Mucosa of rectum (tissue), 2 donors: ENCODE measurements around the gene ELOB.

Source experiments
- H3K27ac ChIP-seq, 2 donors: one replicate each; pipeline ENCODE4 v1.7.0; 2013; ENCODE audit warnings: inconsistent platforms in 2 of 2, low read depth in 2 of 2, low read length in 2 of 2
- H3K27me3 ChIP-seq, 2 donors: one replicate each; pipeline ENCODE4 v1.7.0; 2013; ENCODE audit warnings: low read length in 2 of 2; ENCODE audit not compliant: control insufficient read depth in 2 of 2, insufficient read depth in 2 of 2
- H3K36me3 ChIP-seq, 2 donors: one replicate each; pipeline ENCODE4 v1.7.0; 2013; ENCODE audit warnings: low read length in 2 of 2; ENCODE audit not compliant: control insufficient read depth in 2 of 2, insufficient read depth in 2 of 2
- H3K4me1 ChIP-seq, 2 donors: one replicate each; pipeline ENCODE4 v1.7.0; 2013; ENCODE audit warnings: low read length in 2 of 2, mild to moderate bottlenecking in 1 of 2; ENCODE audit not compliant: control insufficient read depth in 2 of 2, insufficient read depth in 2 of 2
- H3K4me3 ChIP-seq, 2 donors: one replicate each; pipeline ENCODE4 v1.7.0; 2013; ENCODE audit warnings: low read length in 2 of 2
- H3K9ac ChIP-seq, 2 donors: one replicate each; pipeline ENCODE4 v1.7.0; 2013; ENCODE audit warnings: low read length in 2 of 2, low read depth in 1 of 2, mild to moderate bottlenecking in 1 of 2
- H3K9me3 ChIP-seq, 2 donors: one replicate each; pipeline ENCODE4 v1.7.0; 2013; ENCODE audit warnings: low read length in 2 of 2; ENCODE audit not compliant: control insufficient read depth in 2 of 2
- donor health status: healthy.
- donor health status: Normal muscosa, but diverticular disease.

Gene ELOB

DNA sequence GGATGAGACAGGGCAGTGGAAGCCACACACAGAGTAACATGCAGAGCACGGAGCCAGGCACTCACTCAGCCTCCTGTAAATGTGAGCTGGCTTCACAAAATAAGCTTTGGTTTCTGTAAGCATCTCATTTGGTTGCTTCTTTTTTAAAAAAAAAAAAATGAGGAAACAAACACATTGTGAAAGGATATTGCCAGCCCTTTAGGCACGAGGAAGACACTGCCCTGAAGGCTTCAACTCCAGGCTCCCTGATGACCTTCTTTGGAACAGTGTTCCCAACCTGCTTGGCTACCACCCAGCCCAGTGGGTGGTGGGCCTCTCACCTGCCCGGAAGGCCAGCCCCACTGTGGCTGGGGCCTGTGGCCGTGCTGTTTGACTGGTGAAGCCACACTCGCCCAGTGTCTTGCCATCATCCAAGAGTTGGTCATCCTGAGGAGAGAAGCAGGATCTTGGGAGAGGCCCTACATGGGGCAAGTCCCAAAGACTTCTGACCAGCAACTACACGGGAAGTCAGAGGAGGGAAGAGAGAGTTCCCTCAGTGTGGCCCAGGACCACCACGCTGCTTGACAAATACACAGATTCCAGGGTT, 1.9 kb downstream of the ELOB start:
- Histone ChIP-seq H3K9ac (peak overlapping the region in 1 of 2 donors; percentile 32), H3K4me1 (peaks cover 29 to 31% of the 10 kb centered on the region in 2 donors), H3K27me3 (no peaks in the 10 kb centered on the region), H3K27ac (no peak overlapping the region), H3K36me3 (peaks cover 37 to 45% of the 10 kb centered on the region in 2 donors), H3K4me3 (no peak overlapping the region), H3K9me3 (no peaks in the 10 kb centered on the region)

DNA sequence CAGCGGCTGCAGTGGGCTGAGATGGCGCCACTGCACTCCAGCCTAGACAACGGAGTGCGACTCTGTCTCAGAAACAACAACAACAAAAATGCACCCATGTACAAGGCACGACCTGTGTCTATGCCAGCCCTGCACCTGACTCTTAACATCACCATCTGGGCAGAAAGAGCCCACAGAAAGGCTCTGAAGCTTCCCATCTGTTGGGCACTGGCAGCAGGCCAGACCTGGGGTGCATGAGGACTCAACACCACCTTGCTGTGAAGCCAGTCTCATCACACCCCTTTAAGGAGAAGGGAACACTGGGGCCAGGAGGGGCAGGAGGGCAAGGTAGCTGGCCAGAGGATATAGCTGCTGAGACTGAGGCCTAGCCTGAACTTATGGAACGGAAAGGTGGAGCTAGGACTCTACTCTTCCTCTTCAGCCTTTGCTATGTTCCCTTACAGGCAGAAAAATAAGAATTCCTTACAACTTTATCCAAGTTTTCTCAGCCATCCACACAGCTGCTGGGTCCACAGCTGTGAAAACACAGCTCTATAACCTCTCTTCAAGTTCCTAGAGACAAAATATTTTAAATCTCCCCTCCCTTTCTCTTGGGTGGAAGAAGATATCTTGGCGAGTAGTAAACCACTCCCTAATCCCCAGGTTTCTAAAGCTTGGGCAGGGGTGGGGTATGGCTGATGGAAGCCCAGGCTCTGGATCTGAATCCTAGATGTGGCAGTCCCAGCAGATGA, 2.8 kb downstream of the ELOB start:
- Histone ChIP-seq H3K36me3 (peaks cover 44 to 54% of the 10 kb centered on the region in 2 donors), H3K4me1 (peaks cover 37 to 39% of the 10 kb centered on the region in 2 donors), H3K4me3 (no peak overlapping the region), H3K27ac (no peak overlapping the region), H3K9ac (no peak overlapping the region), H3K9me3 (no peaks in the 10 kb centered on the region), H3K27me3 (no peaks in the 10 kb centered on the region)

DNA sequence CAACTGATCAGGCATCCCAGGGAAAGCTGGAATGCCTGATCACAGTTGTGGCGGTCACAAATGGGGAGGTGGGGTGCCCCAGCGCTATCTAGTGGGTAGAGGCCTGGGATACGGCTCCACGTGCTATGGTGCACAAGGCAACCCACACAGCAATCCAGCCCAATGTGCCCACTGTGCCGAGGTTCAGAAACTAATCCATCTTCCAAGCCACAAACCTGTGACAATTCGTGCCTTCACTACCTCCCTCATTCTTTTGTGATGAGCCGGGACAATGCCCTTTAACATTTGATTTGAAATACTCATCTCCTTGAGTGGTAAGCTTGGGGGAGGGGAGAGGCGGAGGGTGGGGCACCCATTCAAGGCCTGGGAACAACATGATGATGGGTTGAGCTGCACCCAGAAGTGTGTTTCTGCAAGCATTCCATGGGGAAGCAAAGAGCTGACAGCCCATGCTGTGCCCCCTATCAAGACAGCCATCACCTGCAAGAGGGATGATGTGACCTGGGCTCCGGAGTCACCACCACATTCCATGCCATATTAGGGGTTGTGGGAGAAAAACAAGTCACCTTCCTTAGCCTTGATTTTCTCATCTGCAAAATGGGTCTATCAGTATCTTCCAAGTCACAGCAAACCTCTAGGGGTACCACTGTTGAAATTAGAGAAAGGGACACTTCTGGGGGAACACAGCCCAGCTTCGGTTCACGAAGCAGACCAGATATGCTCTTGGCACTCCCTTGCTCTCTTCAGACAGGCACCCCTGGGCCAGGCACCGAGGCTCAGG, 3.7 kb downstream of the ELOB start:
- Histone ChIP-seq H3K36me3 (peaks cover 54 to 63% of the 10 kb centered on the region in 2 donors), H3K4me1 (peaks cover 36 to 37% of the 10 kb centered on the region in 2 donors), H3K4me3 (no peak overlapping the region), H3K9ac (no peak overlapping the region), H3K27me3 (no peaks in the 10 kb centered on the region), H3K9me3 (no peaks in the 10 kb centered on the region), H3K27ac (no peak overlapping the region)

DNA sequence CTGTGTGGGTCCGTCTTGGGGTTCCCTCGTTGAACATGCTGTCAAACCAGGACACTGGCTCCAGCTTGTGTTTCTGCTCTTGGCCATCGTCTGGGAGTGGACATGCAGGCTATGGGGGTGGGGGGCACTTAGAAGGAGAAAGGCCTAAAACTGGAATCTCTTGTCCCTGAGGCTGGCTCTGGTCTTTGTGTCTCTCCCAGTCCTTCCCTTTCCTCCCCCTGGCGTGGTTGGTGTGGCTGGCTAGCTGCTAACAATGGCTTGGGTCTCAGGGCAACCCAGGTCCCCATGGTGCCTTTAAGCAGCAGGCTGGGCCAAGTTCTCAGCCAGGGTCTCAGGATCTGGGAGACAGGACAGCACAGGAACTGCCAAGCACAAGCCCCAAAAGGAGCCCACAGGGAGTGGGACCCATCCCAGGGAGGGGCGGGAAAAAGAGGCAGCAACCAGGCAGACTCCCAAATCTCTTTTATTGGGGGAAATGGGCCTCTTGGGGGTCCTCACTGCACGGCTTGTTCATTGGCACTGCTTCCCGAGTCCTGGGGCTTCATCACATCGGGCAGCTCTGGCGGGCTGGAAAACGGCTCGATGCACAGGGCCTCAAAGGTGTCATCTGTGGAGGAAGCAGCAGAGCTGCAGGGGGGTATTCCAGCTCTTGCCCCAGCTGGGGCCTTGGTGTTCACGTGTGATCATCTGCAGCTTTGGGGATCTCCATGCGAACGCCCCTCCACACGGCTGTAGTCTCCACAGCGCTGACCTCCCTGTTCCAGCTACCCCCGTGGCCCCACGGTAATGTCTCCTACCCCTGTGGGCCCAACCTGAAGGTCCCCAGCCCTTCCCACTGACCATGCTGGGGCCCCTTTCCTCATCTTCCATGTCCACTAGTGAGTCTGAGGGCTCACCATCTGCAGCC, 5.3 kb downstream of the ELOB start:
- H3K27me3 ChIP-seq = no peaks in the 10 kb centered on the region
- H3K36me3 ChIP-seq = peaks cover 70 to 79% of the 10 kb centered on the region in 2 donors
- peaks cover 31 to 33% of the 10 kb centered on the region in 2 donors for H3K4me1 ChIP-seq
- peak overlapping the region; percentile 8 to 56 for H3K27ac ChIP-seq
- no peaks in the 10 kb centered on the region for H3K9me3 ChIP-seq
- no peak overlapping the region for H3K9ac ChIP-seq
- no peak overlapping the region for H3K4me3 ChIP-seq

DNA sequence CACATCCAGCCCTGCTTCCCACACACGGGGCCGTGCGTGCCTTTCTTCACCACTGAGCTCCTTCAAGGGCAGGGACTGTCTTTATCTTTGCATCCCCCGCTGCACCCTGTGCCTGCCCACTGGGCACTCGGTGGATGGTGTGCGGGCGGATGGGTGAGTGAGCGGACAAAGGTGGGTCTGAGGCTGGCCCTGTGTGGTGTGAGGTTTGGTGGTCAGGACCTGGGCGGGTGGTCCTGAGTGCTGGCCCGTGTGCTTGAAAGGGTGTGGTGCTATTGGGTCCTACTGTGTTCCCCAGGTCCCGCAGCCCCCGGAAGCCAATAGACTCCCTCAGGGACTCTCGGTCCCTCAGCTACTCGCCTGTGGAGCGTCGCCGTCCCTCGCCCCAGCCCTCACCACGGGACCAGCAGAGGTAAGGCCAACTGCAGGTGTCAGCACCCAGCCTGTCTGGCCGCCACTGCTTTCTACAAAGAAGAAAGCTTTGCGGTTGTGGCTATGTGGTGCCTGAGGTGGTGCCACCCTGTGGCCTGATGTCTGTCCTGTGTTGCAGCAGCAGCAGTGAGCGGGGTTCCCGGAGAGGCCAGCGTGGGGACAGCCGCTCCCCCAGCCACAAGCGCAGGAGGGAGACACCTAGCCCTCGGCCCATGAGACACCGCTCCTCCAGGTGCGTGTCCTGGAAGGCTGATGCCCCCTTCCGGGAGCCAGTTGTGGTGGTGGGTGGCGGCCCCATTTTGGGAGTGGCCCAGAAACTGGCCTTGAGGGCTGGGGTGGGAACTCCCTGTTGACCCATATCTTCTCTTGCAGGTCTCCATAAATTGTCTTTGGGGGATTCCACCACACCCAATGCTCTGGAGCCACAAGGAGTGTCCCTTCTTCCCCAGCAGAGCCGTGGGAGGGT, 6.8 kb downstream of the ELOB start:
- Histone ChIP-seq H3K9me3 (no peaks in the 10 kb centered on the region), H3K4me3 (peak overlapping the region in 1 of 2 donors; percentile 13), H3K27me3 (no peaks in the 10 kb centered on the region), H3K27ac (peak overlapping the region; percentile 94 to 96), H3K9ac (peak overlapping the region; percentile 26 to 69), H3K4me1 (peaks cover 20 to 22% of the 10 kb centered on the region in 2 donors), H3K36me3 (peaks cover 82 to 94% of the 10 kb centered on the region in 2 donors)

DNA sequence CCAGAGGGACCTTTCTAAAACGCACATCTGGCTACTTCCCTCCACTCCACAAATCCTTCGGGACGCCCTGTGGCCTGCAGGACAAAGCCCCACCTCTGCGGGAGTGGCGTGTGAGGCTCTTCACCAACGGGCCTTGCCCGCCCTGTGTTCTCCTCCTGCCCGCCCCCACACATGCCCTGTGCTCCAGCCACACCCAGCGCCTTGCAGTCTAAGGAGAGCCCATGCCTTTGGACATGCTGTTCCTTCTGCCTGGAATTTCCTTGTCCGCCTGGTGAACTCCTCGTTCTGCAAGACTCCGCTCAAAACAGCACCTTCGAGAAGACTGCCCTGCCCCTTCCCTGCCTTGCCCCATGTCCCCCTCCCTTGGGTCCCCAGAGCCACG, 7.4 kb downstream of the ELOB start:
- peak overlapping the region in 1 of 2 donors; percentile 13 for H3K4me3 ChIP-seq
- H3K36me3 ChIP-seq = peaks cover 82 to 95% of the 10 kb centered on the region in 2 donors
- H3K9ac ChIP-seq = peak overlapping the region; percentile 68 to 69
- H3K27me3 ChIP-seq = no peaks in the 10 kb centered on the region
- peaks cover 18 to 20% of the 10 kb centered on the region in 2 donors for H3K4me1 ChIP-seq
- H3K9me3 ChIP-seq = no peaks in the 10 kb centered on the region
- peak overlapping the region; percentile 94 to 96 for H3K27ac ChIP-seq

DNA sequence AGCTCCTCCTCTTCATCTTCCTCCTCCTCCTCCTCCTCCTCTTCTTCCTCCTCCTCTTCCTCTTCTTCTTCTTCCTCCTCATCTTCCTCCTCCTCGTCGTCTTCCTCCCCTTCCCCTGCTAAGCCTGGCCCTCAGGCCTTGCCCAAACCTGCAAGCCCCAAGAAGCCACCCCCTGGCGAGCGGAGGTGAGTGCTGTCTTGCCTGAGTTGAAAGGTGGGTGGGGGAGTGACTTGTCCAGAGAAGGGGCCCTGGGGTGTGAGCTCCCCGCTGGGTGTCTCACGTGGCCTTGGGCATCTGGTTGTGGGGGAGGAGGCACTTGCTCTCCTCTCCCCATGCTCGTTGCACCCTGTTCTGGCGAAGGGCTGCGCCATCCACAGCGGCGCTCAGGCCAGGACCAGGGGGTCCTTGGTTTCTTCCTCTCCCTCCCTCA, 8.0 kb downstream of the ELOB start:
- H3K9ac ChIP-seq = peak overlapping the region; percentile 68
- peaks cover 86 to 95% of the 10 kb centered on the region in 2 donors for H3K36me3 ChIP-seq
- no peaks in the 10 kb centered on the region for H3K27me3 ChIP-seq
- peaks cover 18 to 20% of the 10 kb centered on the region in 2 donors for H3K4me1 ChIP-seq
- peak overlapping the region; percentile 94 to 96 for H3K27ac ChIP-seq
- no peak overlapping the region for H3K4me3 ChIP-seq
- no peaks in the 10 kb centered on the region for H3K9me3 ChIP-seq

DNA sequence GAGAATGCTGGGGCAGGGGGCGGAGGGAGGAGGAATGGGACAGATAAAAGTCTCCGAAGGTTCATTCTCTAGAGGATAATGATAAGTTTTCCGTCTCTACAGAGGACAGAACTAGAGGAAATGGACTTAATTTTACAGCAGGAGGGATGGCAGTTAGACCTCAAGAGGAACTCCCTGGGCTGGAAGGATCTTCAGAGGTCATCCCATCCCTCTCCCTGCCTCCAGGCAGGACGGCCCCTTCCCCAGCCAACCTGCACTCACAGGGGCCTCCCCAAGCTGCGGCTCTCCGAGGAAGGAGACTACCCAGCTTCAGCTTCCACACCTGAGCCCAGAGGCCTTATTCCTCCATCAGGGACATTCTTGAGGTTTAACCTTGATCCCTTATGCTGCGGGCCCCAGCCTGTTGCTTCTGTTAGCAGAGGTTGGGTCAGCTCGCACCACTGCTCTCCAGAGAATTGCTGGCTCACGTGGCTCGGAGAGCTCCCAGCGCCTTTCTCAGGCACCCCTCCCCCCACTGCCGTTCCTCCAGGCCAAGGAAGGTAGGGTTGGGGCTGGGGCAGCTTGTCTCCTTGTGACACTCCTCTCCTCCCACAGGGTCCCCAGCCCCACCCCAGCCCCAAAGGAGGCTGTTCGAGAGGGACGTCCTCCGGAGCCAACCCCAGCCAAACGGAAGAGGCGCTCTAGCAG, 8.5 kb downstream of the ELOB start:
- H3K4me1 ChIP-seq = peaks cover 18 to 20% of the 10 kb centered on the region in 2 donors
- H3K9ac ChIP-seq = no peak overlapping the region
- H3K4me3 ChIP-seq = no peak overlapping the region
- H3K36me3 ChIP-seq = peaks cover 88 to 95% of the 10 kb centered on the region in 2 donors
- no peaks in the 10 kb centered on the region for H3K27me3 ChIP-seq
- H3K27ac ChIP-seq = peak overlapping the region; percentile 94 to 96
- no peaks in the 10 kb centered on the region for H3K9me3 ChIP-seq
